ENCODE data around the gene KRCC1.

DNA sequence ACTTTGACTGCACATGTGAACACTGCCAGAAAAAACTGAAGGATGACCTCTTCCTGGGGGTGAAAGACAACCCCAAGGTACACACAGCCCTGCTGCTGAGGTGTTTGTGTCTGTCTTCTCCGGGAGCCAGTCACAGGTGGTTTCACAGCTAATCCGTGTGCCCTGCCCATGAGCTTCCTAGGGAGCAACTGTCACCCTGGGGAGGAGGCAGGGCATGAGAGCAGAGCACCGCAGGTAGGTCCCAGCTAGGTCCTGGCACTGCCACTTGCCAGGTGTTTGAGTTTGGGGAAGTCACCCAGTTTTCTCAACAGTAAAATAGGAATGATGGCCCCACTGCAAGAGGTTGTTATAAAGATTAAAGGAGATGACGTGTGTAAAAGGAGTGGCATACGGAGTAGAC lies 41.1 kb upstream of the KRCC1 start:
- TF ChIP-seq, protein P1, sequence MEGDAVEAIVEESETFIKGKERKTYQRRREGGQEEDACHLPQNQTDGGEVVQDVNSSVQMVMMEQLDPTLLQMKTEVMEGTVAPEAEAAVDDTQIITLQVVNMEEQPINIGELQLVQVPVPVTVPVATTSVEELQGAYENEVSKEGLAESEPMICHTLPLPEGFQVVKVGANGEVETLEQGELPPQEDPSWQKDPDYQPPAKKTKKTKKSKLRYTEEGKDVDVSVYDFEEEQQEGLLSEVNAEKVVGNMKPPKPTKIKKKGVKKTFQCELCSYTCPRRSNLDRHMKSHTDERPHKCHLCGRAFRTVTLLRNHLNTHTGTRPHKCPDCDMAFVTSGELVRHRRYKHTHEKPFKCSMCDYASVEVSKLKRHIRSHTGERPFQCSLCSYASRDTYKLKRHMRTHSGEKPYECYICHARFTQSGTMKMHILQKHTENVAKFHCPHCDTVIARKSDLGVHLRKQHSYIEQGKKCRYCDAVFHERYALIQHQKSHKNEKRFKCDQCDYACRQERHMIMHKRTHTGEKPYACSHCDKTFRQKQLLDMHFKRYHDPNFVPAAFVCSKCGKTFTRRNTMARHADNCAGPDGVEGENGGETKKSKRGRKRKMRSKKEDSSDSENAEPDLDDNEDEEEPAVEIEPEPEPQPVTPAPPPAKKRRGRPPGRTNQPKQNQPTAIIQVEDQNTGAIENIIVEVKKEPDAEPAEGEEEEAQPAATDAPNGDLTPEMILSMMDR (IDR thresholded peaks at IDR 0.05), result no peak
- TF ChIP-seq POLR2A (IDR thresholded peaks at IDR 0.05), result no peak
